DMS 273 (cell line): ENCODE results near the gene NPAT.

Experiments
- DNase-seq: peaks from one replicate; lab custom pipeline; 2025; ENCODE audit not compliant: unreplicated experiment; lab: John Stamatoyannopoulos, UW

NPAT gene

GRCh38 chr11:108222574-108223347 lies at the start of gene NPAT, which contains the start of gene ATM:
Gene NPAT, minus strand, starts transcription at chr11:108222638. Its CDS starts 102 bp downstream, at chr11:108222536.
Gene ATM, plus strand, starts transcription at chr11:108223067. Its CDS starts 4,558 bp downstream, at chr11:108227625.
- DNase-seq, result peak; percentile 98

DNA sequence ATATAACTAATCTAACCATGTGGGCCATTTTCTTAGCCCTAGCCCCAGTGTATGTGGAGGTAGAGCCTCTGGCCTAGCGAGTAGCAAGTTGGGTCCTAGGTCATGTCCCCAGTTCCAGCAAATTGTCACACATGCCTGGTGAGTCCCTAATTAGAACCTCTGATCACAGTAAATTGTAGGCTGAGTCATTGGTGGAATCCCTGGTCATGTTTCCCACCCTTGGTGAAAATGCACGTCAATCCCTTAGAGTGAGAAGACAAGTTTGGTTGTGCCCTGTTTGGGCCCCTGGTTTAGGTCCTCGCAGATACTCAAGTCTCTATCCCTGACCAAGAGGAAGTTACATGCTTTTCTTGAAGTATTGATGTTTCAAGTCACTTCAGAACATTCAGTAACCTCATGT lies 47.1 kb upstream of the NPAT start:
- no peak for DNase-seq

DNA sequence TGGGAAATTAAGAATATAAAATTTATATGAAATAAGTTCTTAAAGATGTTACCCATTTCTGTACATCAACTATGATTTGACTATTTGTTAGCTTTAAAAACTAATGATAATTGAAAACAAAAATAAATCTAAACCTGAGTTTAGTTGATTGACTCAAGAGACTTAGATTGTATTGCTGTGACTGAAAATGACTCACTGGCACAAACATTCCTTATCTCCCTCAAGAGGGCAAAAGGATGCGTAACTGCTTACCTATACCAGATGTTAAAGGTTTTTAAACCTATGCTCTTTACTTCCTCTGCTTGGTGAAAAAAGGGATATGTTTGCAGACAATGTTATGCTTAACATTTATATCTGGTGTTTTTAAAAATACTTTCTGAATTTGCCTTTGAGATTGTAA lies 30.7 kb upstream of the NPAT start:
- no peak for DNase-seq

- DNase-seq, result no peak
Measured at GRCh38 chr11:108246885-108247284, 24.4 kb upstream of the NPAT start.

DNA sequence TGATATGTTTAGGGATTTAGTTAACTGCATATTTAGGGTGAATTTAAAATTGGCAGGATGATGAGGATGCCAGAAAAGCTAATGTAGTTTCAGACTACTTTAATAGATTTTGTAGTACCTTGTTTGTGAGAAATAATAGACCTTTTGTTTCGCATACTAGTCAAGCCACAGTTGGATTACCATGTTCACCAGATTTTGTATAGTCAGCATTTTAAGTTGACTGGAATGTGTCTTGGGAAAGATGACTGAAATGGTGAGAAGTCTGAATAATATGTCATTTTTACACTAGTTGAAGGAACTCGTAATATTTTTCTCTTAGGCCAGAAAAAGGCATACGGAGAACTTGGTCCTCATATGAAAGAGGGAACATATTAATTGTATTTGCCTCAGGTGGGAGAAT lies 23.9 kb upstream of the NPAT start:
- no peak for DNase-seq

DNA sequence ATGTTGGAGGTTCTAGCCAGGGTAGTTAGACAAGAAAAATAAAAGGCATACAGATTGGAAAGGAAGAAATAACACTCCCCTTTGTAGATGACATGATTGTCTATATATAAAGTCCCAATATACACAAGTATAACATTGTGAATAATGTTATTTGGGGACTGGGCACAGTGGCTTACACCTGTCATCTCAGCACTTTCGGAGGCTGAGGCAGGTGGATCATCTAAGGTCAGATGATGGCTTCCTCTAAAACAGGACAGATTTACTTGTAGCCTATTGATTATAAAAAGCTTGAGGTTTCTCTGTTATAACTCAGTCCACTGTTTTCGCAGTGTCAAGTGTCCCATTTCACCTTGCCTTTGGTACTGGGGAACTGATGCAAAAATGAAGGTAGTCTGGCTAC lies 20.0 kb upstream of the NPAT start:
- no peak for DNase-seq

DNA sequence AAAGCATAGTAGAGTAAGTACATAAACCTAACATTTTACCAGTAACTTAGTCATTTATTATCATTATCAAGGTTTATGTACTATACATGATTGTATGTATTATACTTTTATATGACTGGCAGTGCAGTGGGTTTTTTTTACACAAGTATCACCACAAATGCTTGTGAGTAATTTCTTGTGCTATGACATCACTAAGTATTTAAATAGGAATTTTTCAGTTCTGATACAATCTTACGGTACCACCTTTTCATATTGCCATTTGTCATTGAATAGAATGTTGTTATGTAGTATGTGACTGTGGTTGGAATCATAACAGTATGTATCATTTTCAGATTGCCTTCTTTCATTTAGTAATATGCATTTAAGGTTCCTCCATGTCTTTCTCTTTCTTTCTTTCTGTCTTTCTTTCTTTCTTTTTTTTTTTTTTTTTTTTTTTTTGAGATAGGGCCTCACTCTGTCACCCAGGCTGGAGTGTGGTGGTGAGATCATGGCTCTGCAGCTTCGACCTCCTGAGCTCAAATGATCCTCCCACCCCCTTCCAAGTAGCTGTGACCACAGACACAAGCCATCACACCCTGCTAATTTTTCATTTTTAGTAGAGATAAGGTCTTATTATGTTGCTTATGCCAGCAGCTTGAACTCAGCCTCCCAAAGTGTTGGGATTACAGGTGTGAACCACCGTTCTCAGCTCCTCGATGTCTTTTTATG lies 19.0 kb upstream of the NPAT start:
- DNase-seq, result no peak

- DNase-seq, result no peak
Measured at GRCh38 chr11:108239076-108239475, 16.6 kb upstream of the NPAT start.

DNA sequence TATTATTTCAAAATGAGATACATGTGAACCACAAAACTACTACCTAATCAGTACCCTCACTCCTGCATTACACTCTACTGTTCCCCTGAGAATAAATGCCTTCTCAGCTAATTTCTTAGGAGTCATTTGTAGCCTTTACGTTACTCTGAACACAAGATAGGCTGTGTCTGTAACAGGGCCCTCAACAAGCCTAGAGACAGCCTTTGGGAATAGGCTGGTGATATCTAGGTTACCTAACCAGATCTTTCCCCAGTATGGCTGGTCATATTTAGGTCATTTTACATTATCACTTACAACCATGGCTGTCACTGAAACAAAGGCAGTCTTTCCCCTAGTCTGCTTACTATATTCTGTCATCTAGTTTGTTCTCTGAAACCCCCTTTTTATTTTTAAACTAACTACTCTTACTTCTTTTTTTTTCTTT lies 14.6 kb upstream of the NPAT start:
- DNase-seq, result no peak

- no peak for DNase-seq
Measured at GRCh38 chr11:108235633-108236032, 13.2 kb upstream of the NPAT start.

GRCh38 chr11:108235192-108235591 lies 12.8 kb upstream of the NPAT start:
- no peak for DNase-seq

- DNase-seq, result no peak
Measured at GRCh38 chr11:108233277-108233945, 11.0 kb upstream of the NPAT start.

DNA sequence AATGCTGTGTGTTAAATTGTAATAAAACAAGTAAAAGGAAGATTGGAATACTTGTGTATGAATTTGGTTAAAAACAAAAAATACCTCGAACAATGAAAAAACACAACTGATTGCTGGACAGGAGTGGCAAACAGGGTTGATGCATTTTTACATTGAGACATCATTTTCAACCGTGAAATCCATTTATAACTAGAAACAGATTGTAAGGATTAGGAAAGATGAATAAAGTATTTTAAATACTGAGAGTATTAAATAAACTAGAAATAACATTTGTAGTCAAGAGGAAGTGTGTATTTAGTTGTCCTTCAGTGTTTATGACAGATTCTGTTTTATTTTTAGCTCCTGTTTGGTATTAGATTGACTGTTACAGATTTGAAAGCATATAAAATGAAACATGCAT lies 5.8 kb upstream of the NPAT start:
- no peak for DNase-seq

- DNase-seq, result no peak
Measured at GRCh38 chr11:108226036-108226435, 3.6 kb upstream of the NPAT start.

GRCh38 chr11:108224911-108225786 lies 2.7 kb upstream of the NPAT start:
- no peak for DNase-seq

DNA sequence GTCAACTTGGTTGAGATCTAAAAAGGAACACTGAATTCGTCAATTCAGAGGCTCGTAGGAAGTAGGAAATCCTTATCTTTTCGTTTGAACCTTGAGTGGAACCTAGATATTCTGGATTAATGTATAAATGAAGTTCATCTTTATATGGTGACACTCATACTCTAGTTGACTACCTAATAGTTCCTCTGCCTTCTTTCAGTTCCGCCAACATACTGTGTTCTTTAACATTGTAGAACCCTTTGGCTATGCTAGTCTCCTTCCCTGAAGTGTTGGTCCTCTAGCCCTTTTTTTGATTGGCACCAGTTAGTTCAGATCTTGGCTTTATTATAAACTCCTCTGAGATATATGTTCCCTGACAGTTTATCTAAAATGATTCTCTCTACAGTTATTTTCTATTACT lies 1.9 kb upstream of the NPAT start:
- no peak for DNase-seq

DNA sequence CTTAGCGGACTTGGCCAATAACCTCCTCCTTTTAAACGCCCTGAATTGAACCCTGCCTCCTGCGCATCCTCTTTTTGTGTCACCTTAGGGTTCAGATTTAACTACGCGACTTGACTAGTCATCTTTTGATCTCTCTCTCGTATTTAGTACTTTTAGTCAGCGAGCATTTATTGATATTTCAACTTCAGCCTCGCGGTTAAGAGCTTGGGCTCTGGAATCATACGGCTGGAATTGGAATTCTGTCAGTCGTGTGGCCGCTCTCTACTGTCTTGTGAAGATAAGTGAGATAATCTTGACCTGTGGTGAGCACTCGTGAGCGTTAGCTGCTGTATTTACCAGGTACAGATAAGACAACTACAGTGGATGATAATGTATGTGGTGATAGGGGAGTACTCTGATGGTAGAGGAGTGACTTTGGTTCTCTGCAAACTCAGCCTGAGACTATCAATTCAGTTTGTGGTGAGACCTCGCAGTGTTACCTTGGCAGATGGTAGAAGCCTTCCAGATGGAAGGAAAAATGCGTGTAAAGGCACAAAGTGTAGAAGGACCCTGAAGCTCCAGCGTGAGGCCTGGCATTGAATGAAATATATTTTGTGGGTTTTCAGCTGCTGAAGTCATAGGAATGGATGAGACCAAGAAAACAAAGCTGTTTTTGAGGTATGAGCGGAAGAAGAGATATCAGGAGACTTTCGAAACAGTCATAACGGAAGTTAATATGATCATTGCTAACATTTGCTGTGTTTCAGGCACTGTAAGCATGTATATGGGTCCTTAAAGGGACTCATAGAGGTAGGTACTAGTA lies 1.1 kb upstream of the NPAT start:
- DNase-seq, result peak; percentile 52

DNA sequence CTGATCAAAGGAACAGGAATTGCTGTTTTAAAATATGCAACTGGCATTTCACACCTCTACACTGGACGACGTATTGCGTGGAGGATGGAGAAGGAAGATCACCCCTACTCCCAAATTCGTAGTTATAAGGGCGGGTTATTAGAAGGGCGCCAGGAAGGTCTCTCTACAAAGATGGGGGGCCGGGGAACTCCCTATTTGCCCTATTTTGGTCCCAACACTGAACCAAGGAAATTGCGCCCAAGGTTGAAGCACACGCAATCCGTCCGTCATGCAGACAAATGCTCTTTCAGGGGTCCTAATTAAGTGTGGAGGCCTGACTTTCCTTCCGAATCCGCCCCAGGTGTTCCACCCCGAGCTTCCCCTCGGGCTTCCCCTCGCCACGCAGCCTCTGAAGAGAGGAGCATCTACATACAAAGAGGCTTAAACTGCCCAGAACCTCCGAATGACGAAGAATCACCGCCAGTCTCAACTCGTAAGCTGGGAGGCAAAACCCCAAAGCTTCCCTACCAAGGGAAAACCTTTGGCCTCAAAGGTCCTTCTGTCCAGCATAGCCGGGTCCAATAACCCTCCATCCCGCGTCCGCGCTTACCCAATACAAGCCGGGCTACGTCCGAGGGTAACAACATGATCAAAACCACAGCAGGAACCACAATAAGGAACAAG lies 396 bp downstream of the NPAT start:
- DNase-seq, result no peak

DNA sequence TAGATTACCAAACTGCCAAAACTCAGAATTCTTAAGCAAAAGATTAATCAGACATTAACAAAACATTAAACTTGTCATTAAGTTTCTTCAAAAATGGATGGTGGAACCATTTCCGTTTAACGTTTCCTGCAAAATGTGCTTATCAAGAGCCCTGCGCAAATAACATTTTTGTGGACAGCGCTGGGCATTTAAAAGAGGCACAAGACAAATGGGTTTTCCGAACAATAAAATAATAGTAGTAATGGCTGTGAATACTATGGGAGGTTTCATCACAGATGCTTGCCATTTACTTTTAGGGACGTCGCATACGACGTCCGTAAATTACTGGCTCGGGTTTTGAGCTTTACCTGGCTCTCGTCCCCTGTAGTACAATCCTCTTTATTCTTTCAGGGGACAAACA lies 1.1 kb downstream of the NPAT start:
- peak; percentile 13 for DNase-seq
